T-helper 2 cell treated with Interferon-gamma antibody and Interleukin-4, amounts not matched to agents 100 ng/mL and 5 ng/mL, for 36 hours (primary cell): ENCODE data around the gene IKBKE. TPM values are rescaled to one million over a fixed set of nuclear protein-coding genes. Genes with fewer than 3 reads are reported as not detected.
"Not testable (repeated sequence)": the region's sequence is repeated elsewhere in the genome, so short reads cannot be mapped to it uniquely, and the experiment has no call there.

Experiments
- intact Hi-C: fragments of 100-400 bp; cut with micrococcal nuclease; formaldehyde crosslinking; loops from one replicate; pipeline ENCODE4 v1.15.1; 2023
- total RNA-seq: library from RNA; stranded (reverse); gene quantifications from 2 replicates; pipeline ENCODE4 v1.2.3, GENCODE V29; 2022

IKBKE gene
- total RNA-seq, 1 donor from 2014 or later, result 98.6 TPM

DNA sequence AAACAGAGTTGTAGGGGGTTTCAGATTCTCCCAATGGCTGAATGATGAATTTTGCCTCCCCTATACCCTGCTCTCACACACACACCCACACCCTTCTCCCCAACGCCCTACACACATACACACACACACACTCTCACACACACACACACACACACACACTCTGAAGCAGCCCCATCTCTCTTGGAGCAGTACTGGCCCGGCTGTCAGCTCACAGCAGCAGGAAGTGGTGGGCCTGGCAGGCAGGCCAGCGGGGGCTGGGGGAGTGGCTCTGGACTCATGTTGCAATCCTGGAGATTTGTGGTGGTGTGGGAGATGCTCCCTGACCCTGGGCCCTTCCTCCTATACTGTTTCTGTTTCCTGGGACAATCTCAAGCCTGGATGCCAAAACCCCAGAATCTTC is 2.2 kb downstream of the IKBKE start:
- intact Hi-C loops, result loop anchor here (5.0 kb wide), 2 partner anchors 80 to 105 kb away; no protein-coding TSS in a partner anchor

DNA sequence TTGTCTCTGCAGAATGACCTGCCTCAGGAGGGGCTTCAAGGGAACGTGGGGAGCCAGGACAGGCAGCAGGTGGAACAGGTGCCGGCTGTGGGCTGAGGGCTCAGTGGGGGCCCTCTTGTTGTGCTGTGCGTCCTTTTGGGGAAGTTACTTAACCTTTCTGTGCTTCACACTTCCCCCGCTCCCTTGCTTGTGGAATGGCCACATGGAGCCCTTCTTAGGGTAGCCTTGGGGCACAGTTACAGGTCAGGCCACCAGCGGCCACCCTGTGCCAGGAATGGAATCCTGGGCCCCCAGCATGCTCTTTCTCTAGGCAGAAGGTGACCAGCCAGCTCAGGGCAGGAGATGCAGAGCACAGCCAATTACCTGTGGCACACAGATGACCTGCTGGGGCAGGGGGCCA is 2.6 kb downstream of the IKBKE start:
- intact Hi-C loops, result loop anchor here (5.0 kb wide), 2 partner anchors 79 to 104 kb away; no protein-coding TSS in a partner anchor

DNA sequence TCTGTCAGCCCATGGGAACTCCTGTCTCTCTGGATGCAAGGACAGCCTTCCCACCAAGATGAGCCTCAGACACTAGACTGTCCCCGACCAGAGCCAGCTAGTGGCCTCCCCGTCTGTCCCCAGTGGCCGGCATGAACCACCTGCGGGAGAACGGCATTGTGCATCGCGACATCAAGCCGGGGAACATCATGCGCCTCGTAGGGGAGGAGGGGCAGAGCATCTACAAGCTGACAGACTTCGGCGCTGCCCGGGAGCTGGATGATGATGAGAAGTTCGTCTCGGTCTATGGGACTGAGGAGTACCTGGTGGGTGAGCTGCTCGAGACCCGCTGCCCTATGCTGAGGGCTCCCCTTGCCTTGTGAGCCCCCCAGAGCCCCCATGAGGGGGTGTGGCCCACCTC is 5.8 kb downstream of the IKBKE start:
- intact Hi-C loops, result no loop called here

DNA sequence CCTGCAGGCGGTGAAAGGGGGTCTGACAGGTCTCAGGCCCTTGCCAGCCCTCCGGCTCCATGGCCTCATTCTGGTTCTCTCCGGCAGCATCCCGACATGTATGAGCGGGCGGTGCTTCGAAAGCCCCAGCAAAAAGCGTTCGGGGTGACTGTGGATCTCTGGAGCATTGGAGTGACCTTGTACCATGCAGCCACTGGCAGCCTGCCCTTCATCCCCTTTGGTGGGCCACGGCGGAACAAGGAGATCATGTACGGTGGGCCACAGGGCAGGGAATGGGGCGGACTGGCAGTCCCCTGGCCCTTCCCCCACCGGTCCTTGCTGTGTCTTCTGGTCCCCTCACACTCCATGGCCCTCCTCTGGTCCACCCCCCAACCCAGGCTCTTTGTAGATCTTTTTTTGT is 6.3 kb downstream of the IKBKE start:
- intact Hi-C loops, result no loop called here

DNA sequence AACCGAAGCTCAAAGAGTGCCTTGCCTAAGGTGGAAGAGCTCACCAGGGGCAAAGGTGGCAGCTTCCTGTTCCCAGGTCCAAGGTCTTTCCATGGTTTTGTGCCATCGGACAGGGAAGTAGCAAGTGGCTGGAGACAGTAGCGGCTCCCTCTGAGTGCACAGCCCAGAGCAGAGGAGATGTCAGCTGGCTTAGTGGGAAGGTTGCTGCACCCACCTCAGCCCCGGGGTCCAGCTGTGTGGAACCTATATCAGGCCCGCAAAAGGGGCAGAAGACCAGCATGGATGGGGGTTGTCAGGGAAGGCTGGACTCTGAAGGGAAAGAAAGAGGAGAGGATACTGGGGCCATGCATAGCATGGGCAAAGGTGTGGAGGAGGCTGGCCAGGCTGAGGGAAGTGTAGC is 6.8 kb downstream of the IKBKE start:
- intact Hi-C loops, result no loop called here

- intact Hi-C loops, result no loop called here
Observed at GRCh38 chr1:206477581-206478380, 7.5 kb downstream of the IKBKE start.

DNA sequence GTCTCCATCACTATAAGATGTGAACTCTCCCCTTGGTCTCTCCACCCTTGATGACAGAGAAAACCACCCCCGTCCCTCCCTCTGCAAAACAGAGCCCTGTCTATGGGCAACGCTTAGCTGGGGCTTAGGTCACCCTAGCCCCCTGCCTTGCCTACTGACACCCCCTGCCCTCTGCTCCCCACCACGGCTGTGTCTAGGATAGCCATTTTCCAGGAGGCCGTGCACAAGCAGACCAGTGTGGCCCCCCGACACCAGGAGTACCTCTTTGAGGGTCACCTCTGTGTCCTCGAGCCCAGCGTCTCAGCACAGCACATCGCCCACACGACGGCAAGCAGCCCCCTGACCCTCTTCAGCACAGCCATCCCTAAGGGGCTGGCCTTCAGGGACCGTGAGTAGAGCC is 8.5 kb downstream of the IKBKE start:
- intact Hi-C loops, result loop anchor here (1.0 kb wide), 1 partner anchor 16 kb away; no protein-coding TSS in a partner anchor

DNA sequence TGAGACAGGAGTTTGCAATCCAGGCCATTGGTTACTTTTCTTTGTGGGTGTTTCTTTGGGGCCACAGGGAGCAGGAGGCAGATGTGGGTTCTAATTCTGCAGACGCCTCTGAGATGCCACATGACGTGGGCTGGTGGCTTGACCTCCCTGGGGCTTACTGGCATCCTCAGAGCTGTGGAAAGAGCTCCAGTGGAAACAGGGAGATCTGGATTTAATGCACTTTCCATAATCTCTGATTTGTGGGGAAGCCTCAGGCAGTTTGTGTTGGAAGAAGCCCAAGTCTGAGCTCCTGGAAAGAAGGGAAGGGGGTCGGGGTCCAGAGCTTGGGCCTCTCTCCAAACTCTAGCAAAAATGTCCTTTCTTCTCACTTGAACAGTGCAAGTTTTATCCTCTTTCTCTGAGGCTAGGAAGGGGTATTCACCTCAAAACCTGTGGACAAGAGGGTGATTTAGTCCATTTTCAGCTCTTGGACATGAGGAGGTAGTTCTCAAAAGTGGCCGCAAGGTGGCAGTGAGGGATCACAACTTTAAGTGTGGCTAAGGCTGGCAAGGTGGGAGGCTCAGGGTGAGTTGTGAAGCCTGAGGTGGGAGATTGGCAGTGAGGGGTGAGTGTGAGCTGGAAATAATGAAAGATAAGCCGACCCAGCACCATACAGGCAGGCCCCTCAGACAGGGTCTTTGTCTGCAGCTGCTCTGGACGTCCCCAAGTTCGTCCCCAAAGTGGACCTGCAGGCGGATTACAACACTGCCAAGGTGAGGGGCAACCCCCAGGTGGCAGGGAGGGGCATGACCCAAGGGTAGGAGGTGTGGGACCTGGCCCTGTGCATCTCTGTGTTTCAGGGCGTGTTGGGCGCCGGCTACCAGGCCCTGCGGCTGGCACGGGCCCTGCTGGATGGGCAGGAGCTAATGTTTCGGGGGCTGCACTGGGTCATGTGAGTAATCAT is 9.2 kb downstream of the IKBKE start:
- intact Hi-C loops, result loop anchor here (1.0 kb wide), 1 partner anchor 17 kb away; no protein-coding TSS in a partner anchor

DNA sequence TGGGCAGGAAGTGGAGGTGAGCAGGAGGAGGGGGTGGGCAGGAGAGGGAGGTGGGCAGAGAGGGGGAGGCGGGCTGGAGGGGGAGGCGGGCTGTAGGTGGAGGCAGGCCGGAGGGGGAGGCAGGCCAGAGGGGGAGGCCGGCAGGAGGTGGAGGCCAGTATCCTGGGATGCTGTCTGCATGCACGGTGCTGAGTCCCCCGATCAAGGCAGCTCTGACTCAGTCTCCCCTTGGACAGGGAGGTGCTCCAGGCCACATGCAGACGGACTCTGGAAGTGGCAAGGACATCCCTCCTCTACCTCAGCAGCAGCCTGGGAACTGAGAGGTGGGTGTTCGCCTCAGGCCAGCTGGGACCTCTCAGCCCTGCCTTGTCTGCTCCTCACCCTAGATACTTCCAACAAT is 9.9 kb downstream of the IKBKE start:
- intact Hi-C loops, result no loop called here

- intact Hi-C loops, result no loop called here
Observed at GRCh38 chr1:206482611-206483010, 12.3 kb downstream of the IKBKE start.

DNA sequence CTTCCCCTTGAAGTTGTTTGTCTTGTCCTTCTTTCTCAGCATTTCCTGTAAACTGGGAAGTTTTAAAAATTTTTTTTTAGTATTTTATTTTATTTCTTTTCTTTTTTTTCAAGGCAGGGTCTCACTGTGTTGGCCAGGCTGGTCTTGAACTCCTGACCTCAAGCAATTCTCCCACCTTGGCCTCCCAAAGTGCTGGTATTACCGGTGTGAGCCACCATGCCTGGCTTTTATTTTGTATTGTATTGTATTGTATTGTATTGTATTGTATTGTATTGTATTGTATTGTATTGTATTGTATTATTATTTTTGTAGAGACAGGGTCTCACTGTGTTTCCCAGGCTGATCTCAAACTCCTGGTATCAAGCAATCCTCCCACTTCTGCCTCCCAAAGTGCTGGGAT is 13.6 kb downstream of the IKBKE start:
- intact Hi-C loops, result not testable (repeated sequence)

GRCh38 chr1:206484901-206485300 is 14.6 kb downstream of the IKBKE start:
- intact Hi-C loops, result no loop called here

DNA sequence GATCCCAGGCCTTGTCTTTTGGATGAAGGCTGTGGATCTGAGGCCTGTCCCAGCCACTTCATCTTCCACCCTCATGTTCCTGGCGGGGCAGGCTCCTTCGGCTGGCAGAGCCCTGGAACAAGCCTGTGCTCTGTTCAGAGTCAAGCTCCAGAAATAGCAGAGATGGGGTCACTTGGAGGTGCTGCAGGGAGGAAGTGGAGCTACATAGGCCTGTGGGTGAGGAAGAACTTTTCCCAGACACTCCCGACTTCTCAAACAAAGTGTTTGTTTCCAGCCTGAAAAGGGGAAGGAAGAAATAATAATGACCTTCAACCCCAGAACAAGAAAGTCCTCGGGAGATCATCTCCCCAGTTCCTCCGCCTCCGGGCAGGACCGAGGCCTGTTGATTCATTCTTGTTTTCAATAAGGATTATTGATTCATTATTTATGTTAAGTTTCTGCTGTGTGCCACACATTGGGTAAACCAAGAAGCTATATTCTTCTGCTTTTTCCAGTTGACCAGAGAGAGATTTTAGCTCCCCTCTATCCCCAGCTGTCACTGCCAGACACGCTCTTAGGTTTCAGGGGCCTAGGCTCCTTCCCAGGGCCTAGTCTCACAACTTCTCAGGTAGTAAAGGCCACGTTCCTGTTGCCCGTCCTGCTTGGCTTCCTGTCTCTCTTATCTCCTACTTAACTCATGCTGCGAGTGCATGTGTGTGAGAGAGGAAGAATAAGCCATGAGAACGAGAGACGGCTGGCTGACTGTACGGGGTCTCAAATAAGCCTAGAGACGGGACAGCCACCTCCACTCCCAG is 16.9 kb downstream of the IKBKE start:
- intact Hi-C loops, result no loop called here

- intact Hi-C loops, result no loop called here
Observed at GRCh38 chr1:206487970-206488369, 17.7 kb downstream of the IKBKE start.

DNA sequence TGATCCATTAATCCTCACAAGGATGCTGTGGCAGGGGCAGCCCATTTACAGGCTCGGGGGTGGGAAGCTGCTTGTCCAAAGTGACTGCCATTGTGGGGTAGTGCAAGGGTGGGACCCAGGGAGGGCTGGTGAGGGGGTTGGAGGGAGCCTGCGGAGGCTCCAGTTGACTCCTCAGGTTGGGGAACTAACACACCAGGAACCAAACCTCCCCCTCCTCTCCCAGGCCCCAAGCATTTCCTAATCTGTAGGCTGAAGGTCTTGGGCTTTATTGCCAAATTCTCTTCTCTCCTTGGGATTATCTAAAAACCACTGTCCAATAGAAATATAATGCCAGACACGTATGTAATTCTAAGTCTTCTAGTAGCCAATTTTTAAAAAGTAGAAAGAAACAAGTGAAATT is 18.2 kb downstream of the IKBKE start:
- intact Hi-C loops, result no loop called here

DNA sequence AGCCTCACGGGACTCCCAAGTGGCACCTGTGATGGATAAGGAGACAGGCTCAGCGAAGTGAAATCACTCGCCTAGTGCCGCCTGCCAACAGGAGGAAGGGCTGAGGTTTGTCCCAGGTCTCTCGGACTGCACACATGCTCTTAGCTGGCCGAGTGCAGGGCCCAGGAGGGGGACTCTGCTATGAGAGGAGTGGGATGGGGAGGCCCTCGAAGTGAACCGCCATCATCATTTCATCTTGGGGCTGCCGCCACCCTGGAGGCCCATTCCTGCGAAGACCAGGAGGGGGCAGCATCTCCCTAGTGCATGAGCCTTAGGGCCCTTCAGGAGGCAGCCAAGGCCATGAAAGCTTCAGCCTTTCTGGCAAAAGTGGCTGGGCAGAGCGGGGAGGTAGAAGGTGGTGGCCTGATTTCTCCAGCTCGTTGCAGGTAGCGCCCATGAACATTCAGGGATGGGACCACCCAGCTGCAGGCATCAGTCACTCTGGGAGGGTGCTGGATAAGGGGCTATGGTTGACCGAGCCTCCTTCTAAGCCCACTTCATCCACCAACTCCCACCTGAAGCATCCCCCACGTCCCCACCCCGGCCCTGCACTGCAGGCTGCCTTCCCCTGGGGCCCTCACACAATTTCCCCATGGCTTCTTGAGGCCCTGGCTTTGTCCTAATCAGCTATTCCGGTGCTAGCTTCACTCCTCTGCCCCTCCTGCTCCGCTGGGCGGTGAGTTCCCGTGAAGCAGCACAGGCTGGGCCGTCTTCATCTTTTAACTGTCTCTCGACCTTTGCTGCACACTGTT is 19.9 kb downstream of the IKBKE start:
- intact Hi-C loops, result loop anchor here (1.0 to 2.0 kb wide), 2 partner anchors 93 to 175 kb away; no protein-coding TSS in a partner anchor

DNA sequence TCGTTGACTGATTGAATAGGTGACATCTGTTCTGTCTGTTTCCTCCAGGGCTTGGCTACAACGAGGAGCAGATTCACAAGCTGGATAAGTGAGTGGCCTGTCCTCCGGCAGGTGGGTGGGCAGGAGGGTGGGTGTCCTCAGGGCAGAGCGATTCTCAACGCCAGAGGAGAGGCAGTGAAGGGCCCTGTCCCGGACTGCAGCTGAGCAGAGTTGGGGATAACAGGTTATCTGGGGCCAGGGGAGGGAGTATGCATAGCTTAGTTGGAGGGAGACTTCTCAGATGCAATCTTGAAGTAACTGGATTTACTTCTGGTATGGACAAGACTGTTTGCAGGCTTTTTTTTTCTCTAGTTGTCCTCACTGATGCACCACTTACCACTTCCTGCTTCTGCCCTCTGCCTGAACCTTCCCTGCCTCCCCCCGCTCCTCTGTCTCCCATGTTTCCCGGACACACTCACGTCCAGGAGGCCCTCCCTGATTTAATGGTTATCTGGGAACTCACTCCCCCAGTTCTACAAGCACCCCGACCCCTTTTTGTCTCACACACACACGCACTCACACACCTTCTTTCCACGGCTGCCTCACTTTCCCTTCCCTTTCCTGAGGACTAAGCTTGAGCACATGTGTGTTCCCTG is 20.6 kb downstream of the IKBKE start:
- intact Hi-C loops, result loop anchor here (1.0 to 2.0 kb wide), 2 partner anchors 92 to 174 kb away; no protein-coding TSS in a partner anchor

DNA sequence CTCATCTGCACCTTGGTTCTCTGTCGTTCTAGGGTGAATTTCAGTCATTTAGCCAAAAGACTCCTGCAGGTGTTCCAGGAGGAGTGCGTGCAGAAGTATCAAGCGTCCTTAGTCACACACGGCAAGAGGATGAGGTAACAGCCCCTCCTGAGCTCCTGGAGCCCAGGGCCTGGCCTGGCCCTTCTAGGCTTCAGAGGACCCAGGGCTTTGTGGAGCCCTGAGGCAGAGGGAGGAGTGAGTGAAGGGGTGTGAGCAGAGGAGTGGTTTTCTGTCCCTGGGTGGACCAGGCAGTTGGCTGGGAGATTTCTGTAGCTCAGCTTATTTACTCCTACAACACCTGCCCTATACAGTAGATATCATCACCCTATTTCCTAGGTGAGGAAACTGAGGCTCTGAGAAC is 21.3 kb downstream of the IKBKE start:
- intact Hi-C loops, result loop anchor here (2.0 kb wide), 1 partner anchor 173 kb away; no protein-coding TSS in a partner anchor

DNA sequence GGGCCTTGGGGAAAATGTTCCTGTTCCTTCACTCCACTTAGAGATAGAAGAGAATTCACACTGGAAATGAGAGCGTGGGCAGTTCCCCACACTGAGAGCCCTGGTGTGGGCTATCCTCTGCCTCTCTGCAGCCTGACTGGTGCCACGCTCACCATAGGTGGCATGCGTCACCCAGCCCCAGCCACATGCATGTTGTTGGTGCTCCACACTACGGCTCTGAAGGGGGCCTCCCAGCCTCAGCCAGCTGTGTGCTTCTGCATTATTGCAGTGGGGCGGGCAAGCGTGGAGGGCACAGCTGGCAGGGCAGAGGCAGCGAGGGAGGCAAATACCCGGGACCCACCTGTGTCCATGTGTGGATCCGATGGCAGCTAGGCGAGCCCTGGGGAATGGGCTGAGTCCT is 22.3 kb downstream of the IKBKE start:
- intact Hi-C loops, result no loop called here

DNA sequence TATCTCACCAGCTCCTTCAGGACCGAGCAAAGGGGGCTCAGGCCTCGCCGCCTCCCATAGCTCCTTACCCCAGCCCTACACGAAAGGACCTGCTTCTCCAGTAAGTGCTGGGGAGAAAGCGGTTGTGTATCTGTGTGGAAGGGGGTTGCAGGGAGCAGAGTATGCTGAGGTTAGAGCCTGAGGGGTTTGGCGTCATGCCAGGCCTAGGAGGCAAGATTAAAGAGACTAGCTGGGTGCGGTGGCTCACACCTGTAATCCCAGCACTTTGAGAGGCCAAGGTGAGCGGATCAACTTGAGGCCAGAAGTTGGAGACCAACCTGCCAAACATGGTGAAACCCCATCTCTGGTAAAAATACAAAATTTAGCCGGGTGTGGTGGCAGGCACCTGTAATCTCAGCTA is 23.0 kb downstream of the IKBKE start:
- intact Hi-C loops, result no loop called here
